Stimulated activated CD8-positive, alpha-beta memory T cell treated with anti-CD3 and anti-CD28 coated beads, Interleukin-12 subunit alpha, Interleukin-12 subunit beta, amount 100 ng/mL, for 24 hours (primary cell): Measurements from ENCODE around the gene XPR1.
"Not testable (repeated sequence)": the region's sequence is repeated elsewhere in the genome, so short reads cannot be mapped to it uniquely, and the experiment has no call there.

Source experiments
- DNase-seq: peaks from one replicate; pipeline ENCODE4 v3.0.0-alpha.2; 2020; ENCODE audit errors: extremely low read depth

XPR1 gene

GRCh38 chr1:180722586-180722985 lies 90.8 kb downstream of the XPR1 start:
- no peak for DNase-seq

GRCh38 chr1:180724055-180724454 lies 92.2 kb downstream of the XPR1 start:
- DNase-seq = no peak

GRCh38 chr1:180726024-180726423 lies 94.2 kb downstream of the XPR1 start:
- not testable (repeated sequence) for DNase-seq

- DNase-seq = not testable (repeated sequence)
Observed at GRCh38 chr1:180727751-180728150, 95.9 kb downstream of the XPR1 start.

GRCh38 chr1:180728472-180729106 lies 96.8 kb downstream of the XPR1 start:
- no peak for DNase-seq

- no peak for DNase-seq
Observed at GRCh38 chr1:180731131-180731530, 99.3 kb downstream of the XPR1 start.

- DNase-seq = no peak
Observed at GRCh38 chr1:180732866-180733265, 101.0 kb downstream of the XPR1 start.

- DNase-seq = no peak
Observed at GRCh38 chr1:180734366-180734765, 102.5 kb downstream of the XPR1 start.

GRCh38 chr1:180742663-180743062 lies 110.8 kb downstream of the XPR1 start:
- no peak for DNase-seq

GRCh38 chr1:180743868-180744267 lies 112.0 kb downstream of the XPR1 start:
- no peak for DNase-seq

- no peak for DNase-seq
Observed at GRCh38 chr1:180745098-180745497, 113.3 kb downstream of the XPR1 start.

- DNase-seq = no peak
Observed at GRCh38 chr1:180751921-180752320, 120.1 kb downstream of the XPR1 start.

GRCh38 chr1:180754453-180754852 lies 122.6 kb downstream of the XPR1 start:
- DNase-seq = no peak

GRCh38 chr1:180757657-180758056 lies 125.8 kb downstream of the XPR1 start:
- no peak for DNase-seq

- DNase-seq = no peak
Observed at GRCh38 chr1:180762796-180763195, 131.0 kb downstream of the XPR1 start.

GRCh38 chr1:180765151-180765550 lies 133.3 kb downstream of the XPR1 start:
- DNase-seq = no peak

- no peak for DNase-seq
Observed at GRCh38 chr1:180769889-180770288, 138.1 kb downstream of the XPR1 start.

- no peak for DNase-seq
Observed at GRCh38 chr1:180773210-180773865, 141.5 kb downstream of the XPR1 start.

GRCh38 chr1:180775801-180776200 lies 144.0 kb downstream of the XPR1 start:
- no peak for DNase-seq

- DNase-seq = no peak
Observed at GRCh38 chr1:180777072-180777689, 145.4 kb downstream of the XPR1 start.

- DNase-seq = no peak
Observed at GRCh38 chr1:180778782-180779398, 147.1 kb downstream of the XPR1 start.

- no peak for DNase-seq
Observed at GRCh38 chr1:180779584-180779983, 147.8 kb downstream of the XPR1 start.

GRCh38 chr1:180781718-180782117 lies 149.9 kb downstream of the XPR1 start:
- DNase-seq = no peak
